Fibroblast of skin of scalp (primary cell): ENCODE results near the gene CCBE1.
A peak's percentile ranks its signal among the peaks of the same experiment; 100 is the strongest.

ENCODE experiments used
- DNase-seq: peaks from one replicate; pipeline ENCODE4 v3.0.0-alpha.2; 2013

CCBE1 gene

DNA sequence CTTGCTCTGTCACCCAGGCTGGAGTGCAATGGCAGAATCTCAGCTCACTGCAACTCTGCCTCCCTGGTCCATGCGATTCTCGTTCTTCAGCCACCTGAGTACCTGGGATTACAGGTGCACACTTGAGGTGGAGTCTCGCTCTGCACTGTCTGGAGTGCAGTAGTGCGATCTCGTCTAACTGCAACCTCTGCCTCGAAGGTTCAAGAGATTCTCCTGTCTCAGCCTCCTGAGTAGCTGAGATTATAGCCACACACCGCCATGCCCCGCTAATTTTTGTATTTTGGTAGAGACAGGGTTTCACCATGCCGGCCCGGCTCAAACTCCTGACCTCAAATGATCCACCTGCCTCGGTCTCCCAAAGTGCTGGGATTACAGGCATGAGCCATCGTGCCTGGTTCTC is 83.3 kb downstream of the CCBE1 start:
- DNase-seq = no peak

DNA sequence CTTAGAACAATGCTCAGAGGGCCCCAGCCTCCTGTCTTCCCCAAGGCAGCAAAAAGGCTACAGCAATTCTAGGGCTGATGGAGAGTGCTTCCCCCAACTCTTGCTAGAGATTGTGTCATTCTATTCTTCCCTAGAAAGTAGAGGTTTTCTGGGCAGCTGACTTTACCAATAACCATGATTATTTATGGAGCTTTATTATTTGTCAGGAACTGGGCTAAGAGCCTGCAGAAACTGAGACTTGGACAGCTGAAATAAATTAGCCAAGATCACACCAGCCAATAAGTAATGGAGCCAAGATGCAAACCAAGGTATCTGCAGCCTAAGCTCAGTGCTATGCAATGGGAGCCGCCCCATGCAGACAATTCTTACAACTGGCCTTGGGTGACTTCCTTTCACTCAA is 84.8 kb downstream of the CCBE1 start:
- DNase-seq = peak; percentile 95

DNA sequence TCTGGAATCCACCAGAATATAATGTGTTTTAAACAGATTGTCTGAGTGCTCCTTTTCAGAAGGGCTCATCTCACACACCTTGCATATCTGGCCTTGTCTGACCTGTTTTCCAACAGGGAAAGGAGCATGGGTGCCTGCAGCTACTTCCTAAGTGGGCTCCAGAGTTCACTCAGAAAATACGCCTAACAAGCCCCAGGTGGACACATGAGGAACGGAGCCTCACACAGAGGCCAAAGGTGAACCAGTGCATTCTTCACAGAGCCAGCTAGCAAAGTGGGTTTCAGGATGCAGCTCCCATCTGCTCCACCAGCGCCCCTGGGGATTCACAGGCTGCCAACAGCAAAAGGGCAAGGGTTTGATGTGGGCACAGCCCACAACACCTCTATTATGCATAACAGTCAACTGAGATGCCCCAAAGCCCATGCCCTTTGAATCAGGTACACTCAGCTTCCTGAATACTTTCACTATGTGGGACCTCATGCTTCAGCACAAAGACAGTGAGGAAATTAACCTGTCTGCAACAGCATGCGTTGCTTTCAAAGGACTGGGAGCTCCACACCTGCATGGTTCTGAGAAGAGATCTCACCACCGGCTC is 86.6 kb downstream of the CCBE1 start:
- DNase-seq = no peak

DNA sequence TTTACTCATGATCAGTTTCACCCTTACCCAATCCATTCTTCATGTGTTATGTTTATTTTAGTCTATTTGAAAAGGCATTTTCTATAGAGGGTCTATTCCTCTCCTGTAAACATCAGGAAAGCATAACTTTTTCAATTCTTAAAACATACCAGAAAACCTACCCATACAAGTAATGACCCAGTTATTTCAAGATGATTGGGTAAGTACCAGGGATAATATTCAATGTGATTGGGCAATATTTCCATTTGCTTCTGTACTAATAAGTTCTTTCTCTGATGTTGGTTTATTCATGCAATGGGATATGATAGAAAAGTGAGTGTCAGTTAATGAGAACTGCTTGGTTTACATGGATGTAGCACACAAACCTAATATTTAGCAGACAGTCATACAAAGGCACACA is 87.6 kb downstream of the CCBE1 start:
- no peak for DNase-seq

DNA sequence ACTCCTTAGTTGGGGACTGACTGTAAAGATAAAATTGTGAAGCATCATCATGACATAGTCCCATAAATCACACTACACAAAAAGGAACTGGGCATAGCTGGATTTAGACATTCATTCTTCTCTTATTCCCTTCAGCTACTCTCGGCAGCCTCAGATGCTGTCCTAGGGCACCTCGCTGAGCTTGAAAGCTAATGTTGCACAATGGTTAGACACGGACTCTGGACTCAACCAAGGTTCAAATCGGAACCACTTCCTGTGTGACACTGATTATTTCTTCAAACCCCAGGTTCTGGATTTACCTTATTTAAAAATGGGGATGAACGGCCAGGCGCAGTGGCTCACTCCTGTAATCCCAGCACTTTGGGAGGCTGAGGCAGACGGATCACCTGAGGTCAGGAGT is 89.8 kb downstream of the CCBE1 start:
- no peak for DNase-seq

DNA sequence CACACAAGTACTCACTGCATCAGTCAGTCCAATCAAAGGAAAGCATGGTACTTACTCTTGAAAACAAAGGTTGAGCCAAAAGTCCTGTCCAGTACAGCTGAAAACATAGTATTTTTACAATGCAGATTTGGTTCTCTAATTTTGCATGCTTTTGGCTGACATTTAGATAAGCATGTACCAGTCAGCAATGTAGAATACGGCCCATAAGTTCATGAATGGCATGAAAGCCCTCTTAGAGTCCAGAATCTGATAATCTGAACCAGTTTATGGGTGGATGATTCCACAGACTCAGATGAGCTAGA is 90.2 kb downstream of the CCBE1 start:
- no peak for DNase-seq

DNA sequence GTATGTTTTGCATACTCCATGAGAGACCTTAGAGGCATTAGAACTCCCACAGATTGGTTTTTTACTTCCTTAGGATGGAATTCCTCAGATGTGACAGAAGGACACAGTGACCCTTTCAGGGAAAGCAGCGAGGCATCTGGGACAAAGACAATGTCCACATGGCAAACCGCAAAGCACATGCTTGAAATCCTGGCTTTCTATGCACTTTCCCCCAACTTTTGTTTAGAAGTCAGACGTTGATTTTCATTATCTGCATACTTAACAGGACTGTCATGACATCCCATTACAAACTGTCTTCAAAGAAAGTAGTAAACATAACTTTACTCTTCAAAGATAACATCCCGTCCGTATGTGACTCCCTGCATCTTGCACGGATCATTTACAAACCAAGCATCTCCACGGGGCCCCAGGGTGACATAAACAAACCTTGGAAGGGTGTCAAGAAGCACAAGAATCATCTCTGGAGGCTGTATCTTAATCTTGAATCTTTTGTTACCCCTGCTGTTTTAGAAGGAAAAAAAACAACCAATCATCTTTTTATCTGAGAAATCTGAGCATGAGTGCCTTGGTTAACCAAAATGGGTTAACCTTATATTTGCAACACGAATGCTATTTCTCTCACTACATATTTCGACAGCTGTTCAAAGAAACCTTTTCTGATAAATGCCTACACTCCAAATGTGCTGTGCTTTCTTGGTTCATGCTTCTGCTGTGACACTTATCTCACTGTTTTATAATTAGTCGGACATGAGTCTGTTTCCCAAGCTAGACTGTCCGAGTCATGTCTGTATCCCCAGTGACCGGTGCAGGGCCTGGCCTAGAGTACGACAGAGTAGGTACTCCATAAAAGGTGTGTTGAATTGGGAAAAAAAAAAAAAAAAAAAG is 90.8 kb downstream of the CCBE1 start:
- peak; percentile 65 for DNase-seq

DNA sequence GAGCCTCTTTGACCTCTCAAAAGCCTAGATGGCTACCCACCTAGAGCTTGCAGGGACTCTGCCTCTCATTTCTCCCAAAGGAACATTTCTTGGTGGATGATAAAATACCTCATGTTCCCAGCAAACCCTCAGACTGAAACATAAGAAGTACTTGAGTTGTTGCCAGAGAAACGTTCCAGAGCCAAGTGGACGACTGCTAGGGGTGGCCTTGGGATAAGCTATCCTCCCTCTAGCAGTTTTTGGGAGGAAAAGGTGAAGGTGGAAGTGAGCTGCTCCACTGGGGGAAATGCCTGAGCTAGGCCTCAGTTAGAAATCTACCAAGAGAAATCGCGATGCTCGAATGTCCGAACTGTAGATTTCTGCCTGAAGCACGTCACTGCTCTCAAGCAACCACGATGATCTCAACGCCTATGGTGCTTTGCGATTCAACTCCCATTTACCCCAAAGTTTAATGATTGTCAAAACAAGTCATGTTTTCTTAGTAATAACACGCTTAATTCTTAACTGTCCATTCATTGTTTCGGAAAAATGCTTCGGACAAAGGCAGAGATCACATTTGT is 91.5 kb downstream of the CCBE1 start:
- no peak for DNase-seq

DNA sequence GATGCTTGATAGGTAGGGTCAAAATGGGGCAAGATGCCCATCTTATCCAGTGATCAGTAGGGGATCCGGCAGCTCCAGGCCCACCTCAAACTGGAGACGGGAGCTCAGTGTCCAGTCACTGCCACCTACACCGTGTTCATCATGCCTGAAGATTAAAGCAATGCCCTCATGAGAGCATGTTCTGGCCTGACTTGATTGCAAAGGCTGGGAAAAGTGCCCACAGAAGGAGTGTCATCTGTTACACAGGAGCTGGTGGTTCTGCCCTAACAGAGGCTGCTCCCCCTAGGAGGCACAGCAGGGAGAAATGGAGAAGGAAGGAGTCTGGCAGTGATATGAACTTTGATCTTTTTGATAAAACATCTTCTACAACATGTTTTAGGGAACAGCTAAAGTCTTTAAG is 92.3 kb downstream of the CCBE1 start:
- DNase-seq = no peak

DNA sequence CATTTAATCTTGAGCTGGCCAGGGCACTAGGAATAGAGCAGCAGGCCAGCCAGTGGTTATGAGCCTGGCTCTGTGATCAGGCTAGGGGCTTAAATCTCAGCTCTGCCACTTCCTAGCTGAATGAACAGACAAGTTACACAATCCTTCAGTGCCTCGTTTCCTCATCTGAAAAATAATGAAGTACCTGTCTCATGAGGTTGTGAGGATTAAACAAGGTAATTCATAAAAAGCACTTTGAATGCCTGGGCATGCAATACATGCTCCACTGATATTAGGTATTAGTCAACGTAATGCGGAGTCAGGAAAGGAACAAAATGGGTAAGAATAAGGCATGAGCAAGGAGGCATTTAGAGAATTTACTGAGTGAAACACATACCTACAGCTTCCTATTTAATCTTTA is 100.2 kb downstream of the CCBE1 start:
- DNase-seq = no peak

DNA sequence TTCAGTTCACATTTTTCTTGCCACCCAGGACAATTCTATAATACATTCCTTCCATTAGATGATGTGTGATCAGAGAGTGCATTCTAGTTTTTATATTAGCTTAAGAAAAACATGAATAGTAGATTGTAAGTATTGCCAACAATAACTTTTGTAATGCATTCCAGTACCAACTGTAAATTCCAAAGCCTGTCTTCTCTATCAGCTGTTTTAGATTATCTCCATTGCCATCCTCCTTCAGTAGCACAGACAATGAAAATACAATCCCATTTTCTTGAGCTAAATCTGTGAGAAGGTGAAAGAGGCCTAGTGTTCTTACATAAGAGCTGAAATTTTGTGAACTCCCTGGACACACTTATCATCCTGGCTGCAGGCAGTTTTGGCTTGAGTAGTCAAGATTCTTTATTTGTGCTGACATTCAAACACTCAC is 103.9 kb downstream of the CCBE1 start:
- peak; percentile 92 for DNase-seq

DNA sequence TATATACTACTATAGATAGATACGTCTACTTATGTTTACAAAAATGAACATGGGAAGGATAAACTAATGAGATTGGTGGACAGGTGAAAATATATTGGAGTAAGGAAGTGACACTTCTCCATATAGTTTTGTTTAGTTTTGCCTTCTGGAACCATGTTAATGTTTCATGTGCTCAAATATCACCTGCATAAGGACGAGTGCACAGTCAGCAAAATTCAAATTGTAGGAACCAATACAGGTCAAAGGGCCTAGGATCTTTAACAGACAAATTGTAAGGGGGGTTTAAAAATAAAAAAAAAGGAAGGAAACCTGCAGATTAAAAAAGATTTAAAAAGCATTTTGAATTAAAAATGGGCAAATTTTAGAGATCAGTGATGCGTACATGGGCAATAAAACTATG is 104.6 kb downstream of the CCBE1 start:
- no peak for DNase-seq

DNA sequence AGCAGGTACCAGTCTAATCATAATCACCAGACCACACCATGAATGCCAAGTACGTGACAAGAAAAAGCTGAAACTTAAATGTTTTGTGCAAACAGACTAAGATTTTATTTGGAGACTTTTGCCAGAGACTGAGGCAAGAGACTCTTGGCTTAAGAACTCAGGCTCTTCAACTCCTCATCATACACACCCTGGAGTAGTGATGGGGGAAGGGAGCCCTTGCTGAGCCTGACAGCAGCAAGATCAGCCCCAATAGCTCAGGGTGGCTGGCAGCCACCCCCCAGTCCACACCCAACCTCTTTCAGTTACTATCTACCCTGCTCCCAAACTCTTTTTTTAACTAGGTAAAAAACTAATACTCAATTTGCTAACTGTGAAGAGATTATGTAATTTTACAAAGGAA is 114.8 kb downstream of the CCBE1 start:
- DNase-seq = no peak

DNA sequence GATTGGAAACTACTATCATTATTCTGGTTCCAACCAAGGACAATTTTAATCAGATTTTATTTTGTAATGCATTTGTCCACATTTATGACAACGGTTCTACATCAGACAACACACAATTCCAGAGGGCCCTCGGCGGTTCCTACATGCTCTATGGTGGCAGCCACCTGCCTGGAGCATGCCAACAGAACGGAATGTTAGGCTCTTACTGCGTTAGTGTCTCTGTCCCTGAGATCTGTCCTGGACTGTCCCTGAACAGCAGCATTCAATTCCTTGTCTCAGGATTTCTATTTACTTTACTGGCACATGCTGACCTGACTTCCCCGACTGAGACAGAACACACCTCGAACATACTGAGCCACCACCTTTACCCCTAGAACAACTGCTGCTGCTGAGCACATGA is 117.7 kb downstream of the CCBE1 start:
- DNase-seq = no peak

DNA sequence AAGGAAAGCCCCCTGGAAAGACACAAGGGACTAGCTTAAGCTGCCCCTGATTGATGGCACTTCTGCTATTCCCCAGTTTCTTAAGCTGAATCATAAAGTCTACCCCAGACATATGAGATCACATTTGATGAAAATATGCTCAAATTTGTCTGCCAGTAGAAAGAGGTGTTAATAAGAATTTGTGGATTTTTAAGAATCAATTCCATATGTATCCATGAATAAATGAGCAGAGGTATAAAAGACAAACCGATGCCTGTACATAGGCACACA is 119.9 kb downstream of the CCBE1 start:
- DNase-seq = no peak

DNA sequence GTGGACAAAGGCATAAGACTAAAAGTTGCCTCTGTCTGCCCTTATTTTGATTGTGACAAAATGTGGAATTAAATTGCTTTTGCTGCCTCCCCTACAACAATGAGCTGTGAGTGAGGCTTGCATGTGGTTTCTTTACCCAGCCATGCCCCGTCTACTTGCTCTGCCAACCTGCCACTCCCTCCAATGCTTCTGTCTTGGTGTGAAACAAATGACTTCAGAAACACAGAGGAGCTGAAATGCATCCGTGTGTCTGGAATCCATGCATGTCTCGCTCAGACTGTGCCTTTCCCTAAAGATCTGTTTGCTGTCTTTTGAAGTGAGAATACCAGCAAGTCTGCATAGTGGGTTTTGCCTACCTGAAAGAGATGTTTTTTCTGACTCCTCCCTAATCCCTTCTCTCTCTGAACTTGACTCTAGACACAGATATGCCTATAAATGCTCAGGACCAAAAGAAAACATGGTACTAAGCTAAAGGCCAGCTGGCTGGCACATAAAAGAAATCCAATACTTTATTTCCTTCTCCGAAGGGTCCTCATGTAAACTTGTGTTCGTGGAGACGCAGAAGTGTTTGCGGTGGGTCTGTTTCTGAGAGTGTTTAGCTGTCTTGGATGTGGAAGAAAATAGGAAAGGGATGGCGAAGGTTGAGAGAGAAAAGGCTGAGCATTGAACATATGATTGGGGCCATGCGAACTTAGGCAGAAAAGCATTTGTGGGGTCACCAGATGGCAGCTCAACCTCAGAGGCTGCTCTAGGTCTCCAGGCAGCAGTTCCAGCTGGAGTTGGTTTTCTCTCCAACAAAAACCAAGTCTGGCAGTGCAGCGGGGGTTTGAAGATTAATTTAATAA is 120.5 kb downstream of the CCBE1 start:
- peak; percentile 60 for DNase-seq

DNA sequence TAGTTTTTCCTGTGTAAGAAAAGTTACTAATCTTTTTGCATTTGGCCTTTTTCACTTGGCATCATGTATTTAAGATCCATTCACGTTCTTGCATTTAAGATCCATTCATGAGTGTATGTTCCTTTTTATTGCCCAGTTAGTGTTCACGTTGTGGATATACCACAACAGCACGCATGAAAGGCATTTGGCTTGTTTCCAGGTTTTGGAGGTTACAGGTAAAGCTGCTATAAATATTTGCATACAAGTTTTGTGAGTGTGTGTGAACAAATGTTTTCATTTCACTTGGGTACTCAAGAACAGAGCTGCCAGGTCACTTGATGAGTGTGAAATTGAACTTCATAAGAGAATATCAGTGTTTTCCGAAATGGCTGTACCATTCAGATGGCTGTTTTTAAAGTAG is 121.2 kb downstream of the CCBE1 start:
- no peak for DNase-seq

DNA sequence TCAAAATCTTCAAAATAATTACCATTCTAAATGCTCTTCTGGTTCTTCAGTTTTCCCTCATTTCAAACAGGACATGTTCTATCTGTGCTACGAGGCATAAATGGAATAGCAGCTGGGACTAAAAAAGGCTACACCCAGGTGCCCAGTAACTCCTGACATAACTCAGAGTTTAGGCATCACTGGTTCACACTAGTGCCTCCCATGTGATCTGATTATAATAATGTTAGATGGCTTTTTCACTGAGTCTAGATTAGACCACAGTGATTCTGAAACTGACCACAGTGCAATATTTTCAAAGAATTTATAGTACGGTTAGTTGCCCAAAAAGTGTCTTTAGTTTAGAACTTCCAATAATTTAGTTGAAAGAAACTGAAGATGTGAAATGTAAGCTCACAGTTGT is 123.3 kb downstream of the CCBE1 start:
- no peak for DNase-seq

DNA sequence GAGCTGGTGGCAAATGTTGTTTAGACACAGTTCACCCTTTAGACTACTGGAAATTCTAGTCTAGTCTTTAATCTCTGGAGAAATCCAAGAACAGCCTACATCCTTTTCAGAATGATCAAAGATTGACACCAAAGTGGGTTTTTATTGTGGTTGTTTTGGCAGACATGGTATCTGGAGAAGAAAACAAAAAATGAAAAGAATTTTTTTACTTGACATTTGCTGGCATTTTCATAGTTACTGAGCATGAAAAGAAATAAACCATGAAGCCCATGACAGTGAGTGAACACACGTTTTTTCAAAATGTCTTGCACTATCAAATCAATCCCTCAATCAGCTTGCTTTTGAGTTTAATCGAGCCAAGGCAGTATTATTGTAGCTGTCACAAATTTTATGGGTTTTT is 125.3 kb downstream of the CCBE1 start:
- DNase-seq = no peak

DNA sequence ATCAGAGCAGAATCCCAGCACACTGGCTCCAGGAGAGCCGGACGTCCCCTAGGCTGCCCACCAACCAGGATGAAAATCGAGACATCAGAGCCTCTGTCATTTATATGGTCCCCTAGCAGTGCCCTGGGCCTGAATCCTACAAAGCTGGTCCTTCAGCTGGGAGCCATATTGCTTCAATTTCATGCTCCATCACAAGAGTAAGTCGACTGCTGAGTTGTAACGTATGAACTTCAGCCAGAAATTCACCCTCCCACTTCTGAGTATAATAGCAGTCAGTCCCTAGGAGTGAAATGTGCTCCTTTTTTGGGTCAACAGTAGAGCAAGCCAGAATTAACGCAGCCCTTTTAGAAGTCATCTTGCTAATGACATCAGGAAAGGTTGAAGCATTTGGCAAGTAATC is 126.4 kb downstream of the CCBE1 start:
- DNase-seq = no peak

DNA sequence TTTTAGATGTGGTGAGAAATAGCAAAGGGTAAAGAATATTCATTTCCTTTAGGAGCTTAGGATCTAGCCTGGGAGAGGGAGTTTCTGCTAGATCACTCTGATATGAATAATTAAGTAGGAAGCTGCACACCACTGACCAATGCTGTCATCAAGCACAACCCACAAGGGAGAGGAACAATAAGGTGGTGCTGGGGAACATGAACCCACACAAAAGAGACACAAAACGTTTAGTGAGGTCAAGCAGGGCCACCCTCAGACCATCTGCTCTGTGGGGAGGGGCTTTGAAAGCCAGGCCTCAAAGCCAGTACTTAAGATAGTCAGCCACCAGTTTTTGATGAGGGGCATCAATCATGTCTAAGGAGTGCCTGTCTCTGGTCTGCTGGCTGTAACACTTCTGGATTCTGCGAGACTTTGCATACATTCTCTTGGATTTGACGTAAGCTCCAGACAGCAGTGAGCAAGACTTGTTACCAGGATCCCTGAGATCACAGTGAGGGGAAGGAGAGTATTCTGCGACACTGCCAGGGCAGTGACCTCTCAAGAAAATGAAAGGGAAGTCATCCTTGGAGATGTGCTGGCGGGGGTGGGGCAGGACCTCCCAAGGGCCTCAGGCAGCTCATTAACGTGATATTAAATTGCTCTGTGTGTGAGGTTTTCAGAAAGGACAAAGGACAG is 127.0 kb downstream of the CCBE1 start:
- DNase-seq = peak; percentile 37

DNA sequence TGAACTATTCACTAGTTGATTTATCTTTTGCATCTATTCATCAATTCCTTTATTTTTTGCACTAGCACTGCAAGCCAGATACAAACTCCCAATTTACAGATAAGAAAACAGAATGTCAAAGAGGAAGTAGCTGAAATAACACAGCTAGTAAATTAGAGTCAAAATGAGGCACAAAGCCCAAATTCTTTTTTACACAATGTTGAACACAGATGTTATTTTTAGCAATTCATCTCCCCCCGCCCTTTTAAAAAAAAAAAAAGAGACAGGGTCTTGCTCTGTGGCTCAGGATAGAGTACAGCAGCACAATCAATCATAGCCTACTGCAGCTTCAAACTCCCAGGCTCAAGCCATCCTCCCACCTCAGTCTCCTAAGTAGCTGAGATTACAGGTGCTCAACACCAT is 127.8 kb downstream of the CCBE1 start:
- DNase-seq = no peak

DNA sequence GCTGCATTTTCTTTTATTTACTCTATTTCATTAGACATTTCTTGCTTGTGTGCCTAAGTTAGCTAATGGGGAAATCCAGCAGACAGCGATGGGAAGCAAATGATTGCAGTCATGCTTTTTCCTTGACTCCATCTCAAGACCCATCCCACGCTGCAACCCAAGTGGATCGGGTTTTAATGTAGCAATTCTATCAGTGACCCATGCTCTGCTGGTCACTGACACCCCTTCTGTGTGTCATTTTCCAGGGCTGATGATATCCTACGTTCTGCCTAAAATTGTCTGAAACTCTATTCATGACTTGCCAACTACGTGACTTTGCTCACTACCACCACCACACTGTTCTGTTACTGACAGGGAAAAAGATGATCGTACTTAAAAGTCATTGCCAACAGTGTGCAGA is 129.8 kb downstream of the CCBE1 start:
- no peak for DNase-seq
